SU-DHL-6 (cell line): Measurements from ENCODE around the gene SALL3.

ENCODE experiments used
- H2AFZ ChIP-seq: fragments of 200-600 bp; sonication (generic); 2 replicates; pipeline ENCODE4 v1.6.1; 2014; ENCODE audit warnings: low read depth, mild to moderate bottlenecking, moderate library complexity, mixed read lengths, antibody characterized with exemption, low read length; ENCODE audit not compliant: severe bottlenecking
- H3F3A ChIP-seq: fragments of 200-600 bp; shearing (Covaris generic); 2 replicates; pipeline ENCODE4 v1.6.0; 2016; ENCODE audit warnings: antibody characterized with exemption, mild to moderate bottlenecking; ENCODE audit not compliant: insufficient read depth
- H3K27ac ChIP-seq: fragments of 200-600 bp; sonication (generic); 2 replicates; pipeline ENCODE4 v1.5.1; 2016; ENCODE audit warnings: low read depth, mild to moderate bottlenecking, low read length, moderate library complexity, mixed read lengths
- H3K27me3 ChIP-seq: fragments of 200-600 bp; sonication (generic), shearing (Covaris generic); 2 replicates; pipeline ENCODE4 v1.6.0; 2014; ENCODE audit warnings: mild to moderate bottlenecking, low read length
- H3K36me3 ChIP-seq: fragments of 200-600 bp; sonication (generic); 2 replicates; pipeline ENCODE4 v1.6.1; 2014; ENCODE audit warnings: mild to moderate bottlenecking, low read length, mixed read lengths
- H3K4me2 ChIP-seq: fragments of 300-600, 200-600 bp; shearing (Covaris generic), sonication (generic); 2 replicates; pipeline ENCODE4 v1.6.0; 2014; ENCODE audit warnings: low read length, low read depth, mild to moderate bottlenecking; ENCODE audit not compliant: poor library complexity, severe bottlenecking
- H3K4me3 ChIP-seq: fragments of 200-600 bp; sonication (generic); 2 replicates; pipeline ENCODE4 v1.5.1; 2014; ENCODE audit warnings: antibody characterized with exemption, low read length, mild to moderate bottlenecking, mixed read lengths; ENCODE audit not compliant: insufficient read depth, poor library complexity, severe bottlenecking
- H3K79me2 ChIP-seq: fragments of 200-600 bp; sonication (generic); 2 replicates; pipeline ENCODE4 v1.6.1; 2014; ENCODE audit warnings: mild to moderate bottlenecking, low read length, moderate library complexity; ENCODE audit not compliant: insufficient read depth
- H3K9ac ChIP-seq: fragments of 200-600 bp; sonication (generic); 2 replicates; pipeline ENCODE4 v1.7.0; 2014; ENCODE audit warnings: mild to moderate bottlenecking, low read length
- H3K9me2 ChIP-seq: fragments of 200-600 bp; sonication (generic); replicated peaks from 2 replicates; pipeline ENCODE4 v1.6.1; 2014; ENCODE audit warnings: low read length; ENCODE audit not compliant: insufficient read depth
- H3K9me3 ChIP-seq: fragments of 200-600 bp; sonication (generic); 2 replicates; pipeline ENCODE4 v1.6.1; 2014; ENCODE audit warnings: low read length, mixed read lengths; ENCODE audit not compliant: insufficient read depth
- H4K20me1 ChIP-seq: fragments of 200-600 bp; sonication (generic); 2 replicates; pipeline ENCODE4 v1.6.1; 2014; ENCODE audit warnings: low read depth, mild to moderate bottlenecking, antibody characterized with exemption, low read length, moderate library complexity, mixed read lengths
- CTCF ChIP-seq: fragments of 200-600 bp; sonication (generic); IDR thresholded peaks from one replicate; pipeline ENCODE4 v1.5.1; 2017; ENCODE audit warnings: antibody characterized with exemption, mild to moderate bottlenecking, low read length, moderate library complexity; ENCODE audit not compliant: insufficient read depth, poor library complexity, severe bottlenecking
- EZH2phosphoT487 ChIP-seq: fragments of 200-600 bp; sonication (generic), shearing (Covaris generic); conservative IDR thresholded peaks from 2 replicates; pipeline ENCODE4 v1.6.1; 2018; ENCODE audit warnings: mild to moderate bottlenecking, antibody characterized with exemption, low read length, moderate library complexity, mixed read lengths

Gene SALL3

GRCh38 chr18:78969574-78970315 is 9.9 kb upstream of the SALL3 start:
- Histone ChIP-seq H3K36me3 (no peaks in the 10 kb centered on the region), H3K9ac (no peak overlapping the region), H2AFZ (no peak overlapping the region), H3K4me2 (no peak overlapping the region), H3K79me2 (no peaks in the 10 kb centered on the region), H3K9me3 (no peaks in the 10 kb centered on the region), H3K9me2 (no peaks in the 10 kb centered on the region), H3K27ac (no peak overlapping the region), H3K4me3 (no peak overlapping the region), H4K20me1 (no peaks in the 10 kb centered on the region), H3F3A (no peaks in the 10 kb centered on the region), H3K27me3 (no peaks in the 10 kb centered on the region)
- TF ChIP-seq CTCF, result no peak
- no peak for TF ChIP-seq EZH2phosphoT487

- Histone ChIP-seq H3K27ac (no peak overlapping the region), H4K20me1 (no peaks in the 10 kb centered on the region), H3K4me2 (no peak overlapping the region), H3K36me3 (no peaks in the 10 kb centered on the region), H3K4me3 (no peak overlapping the region), H3K79me2 (no peaks in the 10 kb centered on the region), H3K27me3 (no peaks in the 10 kb centered on the region), H3K9me3 (no peaks in the 10 kb centered on the region), H2AFZ (no peak overlapping the region), H3K9ac (no peak overlapping the region), H3K9me2 (no peaks in the 10 kb centered on the region), H3F3A (no peaks in the 10 kb centered on the region)
- TF ChIP-seq CTCF (no peak), EZH2phosphoT487 (no peak)
Measured at GRCh38 chr18:78970774-78971333, 8.8 kb upstream of the SALL3 start.

GRCh38 chr18:78971511-78972245 is 7.9 kb upstream of the SALL3 start:
- no peak overlapping the region for H2AFZ ChIP-seq
- H3K27me3 ChIP-seq, result no peaks in the 10 kb centered on the region
- TF ChIP-seq EZH2phosphoT487 (no peak), CTCF (no peak)
- no peaks in the 10 kb centered on the region for H3K9me2 ChIP-seq
- no peak overlapping the region for H3K4me2 ChIP-seq
- no peaks in the 10 kb centered on the region for H3K79me2 ChIP-seq
- no peak overlapping the region for H3K4me3 ChIP-seq
- H3K36me3 ChIP-seq, result no peaks in the 10 kb centered on the region
- no peaks in the 10 kb centered on the region for H3K9me3 ChIP-seq
- no peak overlapping the region for H3K27ac ChIP-seq
- no peaks in the 10 kb centered on the region for H3F3A ChIP-seq
- H4K20me1 ChIP-seq, result no peaks in the 10 kb centered on the region
- no peak overlapping the region for H3K9ac ChIP-seq
